HEK293 (cell line): ENCODE results near the gene TTBK1.
A peak's percentile ranks its signal among the peaks of the same experiment; 100 is the strongest.

ENCODE experiments used
- CTCF ChIA-PET: fragments of 350-600 bp; formaldehyde crosslinking; extraction: SDS; loops from one replicate; lab custom pipeline; 2021; ENCODE audit warnings: antibody characterized with exemption; lab: Yijun Ruan, JAX
- POLR2A ChIA-PET: fragments of 300-600 bp; formaldehyde crosslinking; extraction: SDS; loops from one replicate; lab custom pipeline; 2020; ENCODE audit warnings: antibody characterized with exemption, inconsistent platforms; lab: Yijun Ruan, JAX
- H3K27ac ChIP-seq: fragments of 200-500 bp; sonication (Bioruptor generic); 2 replicates; pipeline ENCODE4 v1.5.1; 2014; ENCODE audit warnings: low read depth, low read length, control low read depth, inconsistent platforms; ENCODE audit errors: extremely low read depth
- H3K36me3 ChIP-seq, 2 experiments: fragments of 200-500 bp in 1 of 2; sonication (Bioruptor generic) in 1 of 2; 1 replicate in 1 of 2; 2 replicates in 1 of 2; pipeline ENCODE4 v1.5.1; 2014 to 2017; ENCODE audit warnings: inconsistent platforms in 2 of 2, low read length in 2 of 2; ENCODE audit not compliant: control insufficient read depth in 2 of 2, insufficient read depth in 1 of 2
- H3K4me1 ChIP-seq: fragments of 200-500 bp; sonication (Bioruptor generic); 2 replicates; pipeline ENCODE4 v1.5.1; 2014; ENCODE audit warnings: mild to moderate bottlenecking, low read length, inconsistent platforms; ENCODE audit not compliant: control insufficient read depth, insufficient read depth
- H3K4me3 ChIP-seq: 2 replicates; pipeline ENCODE4 v1.5.1; 2011; ENCODE audit warnings: low read depth, mild to moderate bottlenecking, control low read depth, low read length, moderate library complexity
- H3K9me3 ChIP-seq: fragments of 200-500 bp; sonication (Bioruptor generic); 2 replicates; pipeline ENCODE4 v1.5.1; 2014; ENCODE audit warnings: low read depth, low read length, inconsistent platforms; ENCODE audit not compliant: control insufficient read depth, insufficient read depth
- GLIS1 ChIP-seq: fragments of 450-650 bp; formaldehyde crosslinking; IDR thresholded peaks from 2 replicates; pipeline ENCODE4 v1.5.1; 2016; ENCODE audit warnings: missing biosample characterization, missing genetic modification characterization
- HIC1 ChIP-seq: fragments of 450-650 bp; formaldehyde crosslinking; IDR thresholded peaks from 2 replicates; pipeline ENCODE4 v1.5.1; 2016; ENCODE audit warnings: missing biosample characterization, missing genetic modification characterization
- KLF10 ChIP-seq: fragments of 450-650 bp; IDR thresholded peaks from 2 replicates; pipeline ENCODE4 v1.5.1; 2018; ENCODE audit warnings: missing biosample characterization, mild to moderate bottlenecking, missing genetic modification characterization
- MEIS1 ChIP-seq: sonication (generic); formaldehyde crosslinking; IDR thresholded peaks from 2 replicates; pipeline ENCODE4 v1.8.1; 2022; ENCODE audit warnings: missing genetic modification reagents, mild to moderate bottlenecking, borderline replicate concordance
- PRDM10 ChIP-seq: fragments of 450-650 bp; formaldehyde crosslinking; IDR thresholded peaks from 2 replicates; pipeline ENCODE4 v1.5.1; 2016; ENCODE audit warnings: missing biosample characterization, missing genetic modification characterization
- ZIC2 ChIP-seq: fragments of 450-650 bp; formaldehyde crosslinking; IDR thresholded peaks from 2 replicates; pipeline ENCODE4 v1.5.1; 2016; ENCODE audit warnings: missing biosample characterization, missing genetic modification characterization
- ZNF157 ChIP-seq: fragments of 450-650 bp; formaldehyde crosslinking; IDR thresholded peaks from 2 replicates; pipeline ENCODE4 v1.5.1; 2016; ENCODE audit warnings: missing biosample characterization, missing genetic modification characterization
- ZNF24 ChIP-seq: fragments of 450-650 bp; formaldehyde crosslinking; IDR thresholded peaks from 2 replicates; pipeline ENCODE4 v1.5.1; 2016; ENCODE audit warnings: missing biosample characterization, missing genetic modification characterization
- ZNF292 ChIP-seq: fragments of 450-650 bp; formaldehyde crosslinking; IDR thresholded peaks from 2 replicates; pipeline ENCODE4 v1.5.1; 2016; ENCODE audit warnings: low read depth, missing biosample characterization, missing genetic modification characterization, borderline replicate concordance
- ZNF366 ChIP-seq: fragments of 450-650 bp; formaldehyde crosslinking; conservative IDR thresholded peaks from 2 replicates; pipeline ENCODE4 v1.5.1; 2016; ENCODE audit warnings: missing biosample characterization, missing genetic modification characterization
- ZNF473 ChIP-seq: fragments of 450-650 bp; formaldehyde crosslinking; IDR thresholded peaks from 2 replicates; pipeline ENCODE4 v1.5.1; 2017; ENCODE audit warnings: missing biosample characterization, missing genetic modification characterization
- ZNF521 ChIP-seq: fragments of 450-650 bp; formaldehyde crosslinking; IDR thresholded peaks from 2 replicates; pipeline ENCODE4 v1.5.1; 2017; ENCODE audit warnings: missing biosample characterization, mild to moderate bottlenecking, missing genetic modification characterization
- ZNF560 ChIP-seq: fragments of 450-650 bp; formaldehyde crosslinking; IDR thresholded peaks from 2 replicates; pipeline ENCODE4 v1.5.1; 2017; ENCODE audit warnings: missing biosample characterization, missing genetic modification characterization, borderline replicate concordance
- ZNF585B ChIP-seq: fragments of 450-650 bp; formaldehyde crosslinking; IDR thresholded peaks from 2 replicates; pipeline ENCODE4 v1.5.1; 2016; ENCODE audit warnings: missing biosample characterization, missing genetic modification characterization
- ZNF768 ChIP-seq: fragments of 450-650 bp; formaldehyde crosslinking; IDR thresholded peaks from 2 replicates; pipeline ENCODE4 v1.5.1; 2018; ENCODE audit warnings: missing biosample characterization, mild to moderate bottlenecking, missing genetic modification characterization
- ZNF777 ChIP-seq: fragments of 450-650 bp; formaldehyde crosslinking; IDR thresholded peaks from 2 replicates; pipeline ENCODE4 v1.5.1; 2017; ENCODE audit warnings: missing biosample characterization, missing genetic modification characterization, borderline replicate concordance
- ZSCAN4 ChIP-seq: fragments of 450-650 bp; formaldehyde crosslinking; IDR thresholded peaks from 2 replicates; pipeline ENCODE4 v1.5.1; 2017; ENCODE audit warnings: missing biosample characterization, missing genetic modification characterization
- TF ChIP-seq, protein P1 (sequence below): fragments of 450-650 bp; formaldehyde crosslinking; optimal IDR thresholded peaks from 2 replicates; pipeline ENCODE3; 2016; ENCODE audit warnings: missing biosample characterization, mild to moderate bottlenecking, missing genetic modification characterization
- TF ChIP-seq, protein P2 (sequence below): fragments of 450-650 bp; formaldehyde crosslinking; IDR thresholded peaks from 2 replicates; pipeline ENCODE4 v1.5.1; 2016; ENCODE audit warnings: missing biosample characterization, missing genetic modification characterization
- TF ChIP-seq, protein P3 (sequence below): fragments of 450-650 bp; formaldehyde crosslinking; IDR thresholded peaks from 2 replicates; pipeline ENCODE4 v1.5.1; 2016; ENCODE audit warnings: missing biosample characterization, missing genetic modification characterization

The TTBK1 gene

DNA sequence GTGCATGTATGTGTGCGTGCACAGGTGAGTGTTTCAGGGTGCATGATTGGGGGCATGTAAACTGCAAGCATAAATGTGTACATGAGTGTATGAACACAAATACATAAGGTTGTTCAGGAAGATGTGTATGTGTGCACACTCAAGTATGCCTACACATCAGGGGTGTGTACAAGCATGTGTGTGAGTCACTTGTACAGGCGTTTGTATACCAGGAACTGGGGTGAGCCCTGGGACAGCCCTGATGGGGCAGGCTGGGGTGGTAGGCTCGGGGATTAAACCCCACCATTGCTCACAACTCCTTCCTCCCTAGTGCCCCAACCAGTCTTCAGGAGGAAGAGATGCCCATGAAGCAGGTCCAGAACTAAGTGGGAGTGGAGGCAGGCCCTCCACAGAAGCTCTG, 61.1 kb downstream of the TTBK1 start:
- ChIA-PET CTCF (interaction anchor here (0.7 to 1.0 kb wide), 2 partner anchors 21 to 30 kb away, joined by 3 read pairs; no protein-coding TSS in a partner anchor), POLR2A (interaction anchor here (0.5 kb wide), 1 partner anchor 76 kb away, joined by 3 read pairs; no protein-coding TSS in a partner anchor)
- TF ChIP-seq ZNF473 (tag by site-specific recombination) = no peak
- TF ChIP-seq ZNF157 (tag by site-specific recombination) = no peak
- no peak for TF ChIP-seq ZSCAN4 (tag by site-specific recombination)
- TF ChIP-seq, protein P1, sequence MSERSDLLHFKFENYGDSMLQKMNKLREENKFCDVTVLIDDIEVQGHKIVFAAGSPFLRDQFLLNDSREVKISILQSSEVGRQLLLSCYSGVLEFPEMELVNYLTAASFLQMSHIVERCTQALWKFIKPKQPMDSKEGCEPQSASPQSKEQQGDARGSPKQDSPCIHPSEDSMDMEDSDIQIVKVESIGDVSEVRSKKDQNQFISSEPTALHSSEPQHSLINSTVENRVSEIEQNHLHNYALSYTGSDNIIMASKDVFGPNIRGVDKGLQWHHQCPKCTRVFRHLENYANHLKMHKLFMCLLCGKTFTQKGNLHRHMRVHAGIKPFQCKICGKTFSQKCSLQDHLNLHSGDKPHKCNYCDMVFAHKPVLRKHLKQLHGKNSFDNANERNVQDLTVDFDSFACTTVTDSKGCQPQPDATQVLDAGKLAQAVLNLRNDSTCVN (tag by site-specific recombination) = no peak
- no peak for TF ChIP-seq ZNF585B (tag by site-specific recombination)
- no peak for TF ChIP-seq MEIS1 (CRISPR knock-in tag)
- no peaks in the 10 kb centered on the region for H3K4me1 ChIP-seq
- no peak overlapping the region for H3K27ac ChIP-seq
- no peaks in the 10 kb centered on the region for H3K36me3 ChIP-seq
- H3K9me3 ChIP-seq = no peaks in the 10 kb centered on the region
- H3K4me3 ChIP-seq = no peak overlapping the region

DNA sequence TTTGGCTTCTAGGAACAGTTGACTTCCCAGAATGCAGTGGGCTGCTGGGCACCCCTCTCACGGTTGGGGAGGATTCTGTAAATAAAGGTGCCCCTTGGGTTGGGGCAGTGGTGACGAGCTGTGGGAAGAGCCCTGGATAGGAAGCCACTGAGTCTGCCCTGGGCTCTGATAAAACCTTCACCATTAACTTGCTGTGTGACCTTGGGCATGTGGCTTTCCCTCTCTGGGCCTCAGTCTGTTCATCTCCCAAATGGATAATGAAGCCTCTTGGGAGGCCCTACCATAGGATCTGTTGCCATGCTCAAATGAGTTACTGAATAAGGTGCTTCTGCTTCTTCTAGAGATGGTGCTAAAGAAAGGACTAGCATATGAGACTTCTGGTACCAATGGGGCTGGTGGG, 61.6 kb downstream of the TTBK1 start:
- POLR2A ChIA-PET = no interaction called here
- H3K9me3 ChIP-seq = no peaks in the 10 kb centered on the region
- H3K27ac ChIP-seq = no peak overlapping the region
- TF ChIP-seq KLF10 (tag by site-specific recombination) (no peak), ZNF366 (tag by site-specific recombination) (no peak), ZNF768 (tag by site-specific recombination) (peak; percentile 87), ZNF24 (no peak)
- TF ChIP-seq, protein P2, sequence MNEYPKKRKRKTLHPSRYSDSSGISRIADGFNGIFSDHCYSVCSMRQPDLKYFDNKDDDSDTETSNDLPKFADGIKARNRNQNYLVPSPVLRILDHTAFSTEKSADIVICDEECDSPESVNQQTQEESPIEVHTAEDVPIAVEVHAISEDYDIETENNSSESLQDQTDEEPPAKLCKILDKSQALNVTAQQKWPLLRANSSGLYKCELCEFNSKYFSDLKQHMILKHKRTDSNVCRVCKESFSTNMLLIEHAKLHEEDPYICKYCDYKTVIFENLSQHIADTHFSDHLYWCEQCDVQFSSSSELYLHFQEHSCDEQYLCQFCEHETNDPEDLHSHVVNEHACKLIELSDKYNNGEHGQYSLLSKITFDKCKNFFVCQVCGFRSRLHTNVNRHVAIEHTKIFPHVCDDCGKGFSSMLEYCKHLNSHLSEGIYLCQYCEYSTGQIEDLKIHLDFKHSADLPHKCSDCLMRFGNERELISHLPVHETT (tag by site-specific recombination) = no peak
- TF ChIP-seq, protein P3, sequence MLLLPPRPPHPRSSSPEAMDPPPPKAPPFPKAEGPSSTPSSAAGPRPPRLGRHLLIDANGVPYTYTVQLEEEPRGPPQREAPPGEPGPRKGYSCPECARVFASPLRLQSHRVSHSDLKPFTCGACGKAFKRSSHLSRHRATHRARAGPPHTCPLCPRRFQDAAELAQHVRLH (tag by site-specific recombination) = 0 out of 2 replicates have a peak, but pooled peaks have one; percentile 49
- H3K4me3 ChIP-seq = no peak overlapping the region
- H3K4me1 ChIP-seq = no peaks in the 10 kb centered on the region
- CTCF ChIA-PET = interaction anchor here (0.7 to 1.0 kb wide), 2 partner anchors 21 to 29 kb away, joined by 3 read pairs; no protein-coding TSS in a partner anchor
- no peaks in the 10 kb centered on the region for H3K36me3 ChIP-seq

- H3K4me1 ChIP-seq = no peaks in the 10 kb centered on the region
- no peak overlapping the region for H3K27ac ChIP-seq
- H3K36me3 ChIP-seq = no peaks in the 10 kb centered on the region
- no peak overlapping the region for H3K4me3 ChIP-seq
- ChIA-PET POLR2A (no interaction called here), CTCF (interaction anchor here (1.5 kb wide), 1 partner anchor 42 kb away, joined by 4 read pairs; no protein-coding TSS in a partner anchor)
- H3K9me3 ChIP-seq = no peaks in the 10 kb centered on the region
- TF ChIP-seq GLIS1 (tag by site-specific recombination) (peak; percentile 38), HIC1 (tag by site-specific recombination) (0 out of 2 replicates have a peak, but pooled peaks have one; percentile 31), ZIC2 (tag by site-specific recombination) (peak; percentile 93), ZNF292 (tag by site-specific recombination) (no peak), PRDM10 (tag by site-specific recombination) (peak; percentile 26; the same call in 1 of the 2 replicates), ZNF560 (no peak), ZNF777 (tag by site-specific recombination) (no peak), ZNF521 (tag by site-specific recombination) (no peak)
Observed at GRCh38 chr6:43306086-43306485, 62.8 kb downstream of the TTBK1 start.
